HG03280 (cell line): ENCODE data around the gene ACOX3.
"Not testable (repeated sequence)": the region's sequence is repeated elsewhere in the genome, so short reads cannot be mapped to it uniquely, and the experiment has no call there.

Source experiments
- ATAC-seq: cut with Tn5 transposase; IDR thresholded peaks from one replicate; pipeline ENCODE4 v1.9.1; 2021; ENCODE audit warnings: mild to moderate bottlenecking, moderate library complexity; ENCODE audit not compliant: unreplicated experiment

The ACOX3 gene

DNA sequence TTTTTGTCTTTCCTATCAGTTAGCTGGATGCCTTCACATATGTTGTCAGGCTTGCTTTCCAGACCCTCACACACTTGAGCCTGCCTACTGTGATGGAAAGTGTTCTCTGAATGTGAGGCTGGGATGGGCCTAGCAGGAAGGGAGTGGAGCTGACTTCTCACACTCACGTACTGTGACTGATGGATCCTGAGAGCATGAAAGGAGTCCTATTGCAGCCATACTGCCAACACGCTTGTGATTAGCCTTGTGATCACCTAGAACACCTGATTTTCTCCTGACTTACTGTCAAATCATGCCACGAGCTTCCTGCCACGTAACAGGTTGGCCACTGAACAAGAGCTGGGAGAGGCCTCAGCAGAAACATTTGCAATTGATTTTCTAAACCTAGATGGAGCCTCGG, 49.9 kb downstream of the ACOX3 start:
- ATAC-seq = no peak

DNA sequence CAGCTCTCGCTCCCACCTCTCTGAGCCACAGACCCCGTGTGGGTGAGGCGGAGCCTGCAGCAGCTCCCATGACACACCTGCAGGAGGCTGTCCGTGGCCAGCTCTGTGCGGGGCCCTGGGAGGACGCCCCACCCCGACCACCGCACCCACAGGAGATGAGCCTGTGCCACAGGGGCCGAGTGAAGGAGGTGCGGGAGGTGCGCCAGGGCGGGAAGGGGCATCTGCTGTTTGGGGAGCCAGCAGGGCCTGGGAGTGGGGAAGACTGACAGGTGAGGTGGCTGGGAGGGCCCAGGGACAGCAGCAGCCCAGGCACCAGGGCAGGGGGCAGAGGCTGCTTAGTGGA, 52.0 kb downstream of the ACOX3 start:
- ATAC-seq = no peak

DNA sequence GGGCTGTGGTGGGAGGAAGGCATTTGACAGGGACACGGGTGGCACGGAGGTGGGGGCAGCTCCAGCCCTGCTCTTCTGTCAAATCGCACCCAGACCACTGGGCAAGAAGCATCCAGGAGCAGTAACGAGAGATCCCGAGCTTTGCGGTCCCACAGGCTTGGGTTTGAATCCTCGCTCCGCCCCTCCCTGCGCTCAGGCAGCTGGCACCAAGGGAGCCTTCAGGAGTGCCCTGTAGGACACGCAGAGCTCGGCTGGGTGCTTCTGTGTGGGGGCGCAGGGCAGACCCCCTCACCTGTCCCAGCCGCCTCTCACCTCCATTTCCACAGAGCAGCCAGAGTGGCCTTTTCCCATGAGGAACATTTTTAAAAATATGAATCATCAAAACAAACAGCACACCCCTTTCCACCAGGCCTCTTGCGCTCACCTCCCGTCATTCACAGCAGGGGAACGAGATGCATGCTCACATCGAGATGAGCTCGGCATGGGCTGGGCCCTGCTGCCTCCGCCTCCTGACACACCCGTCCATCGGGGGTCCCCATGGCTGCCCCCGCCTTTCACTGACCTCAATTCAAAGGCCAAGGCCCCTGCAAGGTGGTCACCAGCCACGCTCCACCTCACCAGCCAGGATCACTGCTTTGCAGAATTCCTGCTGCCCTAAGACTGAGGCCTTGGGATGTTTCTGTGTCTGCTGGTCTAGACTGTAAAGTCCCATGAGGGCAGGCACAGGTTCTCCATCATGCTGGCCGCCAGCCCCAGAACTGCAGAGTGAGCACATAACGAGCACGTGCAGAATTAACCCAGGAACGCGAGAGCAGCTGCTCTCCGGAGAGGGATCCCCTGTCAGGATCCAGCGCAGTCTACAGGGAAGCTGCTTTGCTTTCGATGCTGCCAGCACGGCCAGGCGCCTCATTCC, 52.7 kb downstream of the ACOX3 start:
- ATAC-seq = no peak

DNA sequence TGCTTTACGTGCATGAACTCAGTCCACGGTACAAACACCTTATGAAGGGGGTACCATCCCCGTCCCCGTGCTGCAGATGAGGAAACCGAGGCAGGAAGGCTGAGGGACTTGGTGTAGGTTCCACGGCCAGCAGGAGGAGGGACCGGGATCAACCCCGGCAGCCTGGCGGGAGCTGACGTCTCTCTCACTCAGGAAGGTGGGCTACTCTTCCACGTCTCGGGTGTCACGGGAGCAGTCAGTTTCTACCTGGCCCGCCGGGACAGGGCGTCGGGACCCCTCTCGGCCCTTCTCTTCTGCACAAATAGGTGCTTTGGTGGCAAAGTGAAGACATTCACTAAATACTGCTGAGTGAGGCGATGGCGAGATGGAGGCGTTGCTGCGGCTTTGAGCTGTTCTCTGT, 53.3 kb downstream of the ACOX3 start:
- no peak for ATAC-seq

DNA sequence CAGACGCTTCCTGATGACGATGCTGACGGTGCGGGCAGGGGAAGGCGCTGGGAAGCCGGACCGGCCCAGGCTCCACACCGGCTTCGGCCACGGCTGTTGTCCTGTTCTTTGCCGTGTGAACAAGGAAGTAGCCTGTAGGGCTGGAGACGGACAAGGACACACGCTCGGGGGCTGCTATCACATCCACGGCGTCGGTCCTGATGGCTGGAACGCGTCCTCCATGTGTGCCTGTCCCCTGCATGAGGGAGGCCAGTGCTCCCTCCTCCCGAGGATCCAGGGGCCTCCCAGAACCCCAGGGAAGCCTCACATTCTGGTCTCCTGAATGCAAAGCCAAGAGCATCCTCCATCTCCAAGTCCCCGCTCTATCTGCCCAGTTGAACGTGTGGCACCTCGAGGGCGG, 53.8 kb downstream of the ACOX3 start:
- ATAC-seq = no peak

DNA sequence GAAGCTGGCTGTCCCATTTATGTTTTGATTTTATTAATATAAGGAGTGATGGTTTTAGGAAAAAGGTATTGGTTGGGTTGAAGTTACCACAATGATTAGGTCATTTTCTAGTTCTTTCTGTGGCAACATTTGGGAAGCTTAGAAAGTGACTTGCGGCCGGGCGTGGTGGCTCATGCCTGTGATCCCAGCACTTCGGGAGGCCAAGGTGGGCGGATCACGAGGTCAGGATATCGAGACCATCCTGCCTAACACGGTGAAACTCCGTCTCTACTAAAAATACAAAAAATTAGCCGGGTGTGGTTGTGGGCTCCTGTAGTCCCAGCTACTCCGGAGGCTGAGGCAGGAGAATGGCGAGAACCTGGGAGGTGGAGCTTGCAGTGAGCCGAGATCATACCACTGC, 54.4 kb downstream of the ACOX3 start:
- not testable (repeated sequence) for ATAC-seq

DNA sequence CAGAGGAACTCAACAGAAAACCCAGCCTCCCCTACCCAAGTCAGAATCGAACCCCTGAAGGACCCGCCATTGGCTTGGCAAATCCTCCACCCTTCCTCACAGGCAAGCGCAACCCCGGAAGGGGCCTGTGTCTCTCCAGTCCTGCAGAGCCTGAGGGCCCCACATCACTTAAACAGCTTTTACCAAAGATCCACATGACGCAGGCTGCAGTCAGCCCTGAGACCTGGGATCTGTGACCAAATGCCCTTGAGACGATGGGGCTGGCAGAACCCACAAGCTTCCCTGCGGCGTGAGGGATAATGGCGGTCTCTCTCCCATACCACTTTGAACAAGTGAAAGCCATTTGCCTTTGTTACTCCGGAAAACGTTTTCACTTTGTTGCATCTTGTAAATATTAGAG, 54.9 kb downstream of the ACOX3 start:
- no peak for ATAC-seq

DNA sequence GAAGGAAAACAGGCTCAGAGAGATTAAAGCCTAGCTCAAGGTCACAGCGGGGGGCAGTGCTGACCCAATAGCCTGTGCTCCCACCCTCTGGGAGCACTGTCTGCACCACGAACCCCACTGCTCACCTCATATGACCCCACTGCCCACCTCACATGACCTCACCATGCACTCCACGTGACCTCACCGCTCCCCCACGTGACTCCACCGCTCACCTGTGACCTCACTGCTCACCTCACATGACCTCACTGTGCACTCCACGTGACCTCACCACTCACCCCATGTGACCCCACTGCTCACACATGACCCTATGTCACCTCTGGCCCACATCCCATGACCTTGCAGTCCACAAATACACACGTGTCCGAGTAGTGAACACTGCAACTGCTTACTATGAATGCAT, 55.4 kb downstream of the ACOX3 start:
- ATAC-seq = no peak

DNA sequence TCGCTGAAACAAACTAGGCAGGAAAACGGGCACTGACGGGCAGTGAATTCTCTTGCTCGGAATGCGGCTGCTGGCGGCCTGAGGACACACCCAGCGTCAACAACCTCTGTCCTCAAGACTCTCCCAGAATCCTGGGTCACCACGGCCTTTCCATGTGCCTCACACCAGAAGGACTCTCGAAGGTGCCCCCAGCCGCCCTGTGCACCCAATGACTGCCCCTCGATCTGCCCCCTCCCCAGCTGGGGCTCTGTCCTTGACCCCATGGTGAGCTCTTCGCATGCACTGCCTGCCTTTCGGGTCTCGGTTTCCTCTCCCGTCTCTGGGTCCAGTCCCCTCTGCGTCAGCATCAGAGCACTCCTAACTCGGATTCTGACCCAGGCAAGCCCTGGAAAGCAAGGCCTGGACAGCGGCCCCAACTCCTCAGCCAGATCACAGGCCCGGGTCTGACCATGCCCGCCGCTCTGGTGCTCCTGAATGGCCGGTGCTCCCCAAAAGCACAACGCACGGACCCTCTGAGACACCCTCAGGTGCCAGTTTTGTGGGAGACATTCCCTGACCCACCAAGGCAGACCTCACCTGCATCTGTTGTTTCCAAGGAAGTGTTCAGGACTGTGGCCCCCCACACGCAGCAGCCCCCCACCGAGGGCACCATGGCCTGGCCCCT, 56.0 kb downstream of the ACOX3 start:
- no peak for ATAC-seq

DNA sequence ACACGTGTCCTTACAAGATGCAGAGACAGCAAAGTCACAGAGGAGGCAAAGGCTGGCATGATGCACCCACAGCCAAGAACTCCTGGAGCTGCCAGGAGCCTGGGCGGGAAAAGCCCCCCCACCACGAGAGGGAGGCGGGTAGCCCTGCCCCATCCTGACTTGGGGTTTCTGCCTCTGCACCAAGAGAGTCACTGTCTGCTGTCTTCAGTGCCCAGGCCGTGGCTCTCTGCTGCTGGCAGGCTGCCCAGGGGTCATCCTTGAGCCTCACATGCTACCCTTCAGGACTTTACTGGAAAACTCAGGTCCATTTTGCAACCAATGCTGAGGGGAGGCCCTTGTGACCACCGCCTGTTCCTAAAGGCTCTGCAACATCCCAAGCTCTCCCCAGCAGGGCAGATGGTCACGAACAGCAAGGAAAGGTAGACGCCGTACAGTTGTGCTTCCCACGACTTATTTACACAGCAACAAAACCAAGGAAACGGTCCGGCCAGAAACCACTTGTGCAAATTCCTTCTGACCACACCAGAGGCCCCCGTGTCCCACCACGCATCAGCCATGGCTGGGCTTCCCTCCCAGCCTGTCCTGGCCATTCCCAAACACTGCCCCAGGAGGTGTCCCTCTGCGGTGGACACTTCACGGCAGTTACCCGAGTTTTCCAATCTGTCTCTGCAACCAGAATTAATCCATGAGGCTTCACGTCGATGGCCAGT, 56.9 kb downstream of the ACOX3 start:
- no peak for ATAC-seq

DNA sequence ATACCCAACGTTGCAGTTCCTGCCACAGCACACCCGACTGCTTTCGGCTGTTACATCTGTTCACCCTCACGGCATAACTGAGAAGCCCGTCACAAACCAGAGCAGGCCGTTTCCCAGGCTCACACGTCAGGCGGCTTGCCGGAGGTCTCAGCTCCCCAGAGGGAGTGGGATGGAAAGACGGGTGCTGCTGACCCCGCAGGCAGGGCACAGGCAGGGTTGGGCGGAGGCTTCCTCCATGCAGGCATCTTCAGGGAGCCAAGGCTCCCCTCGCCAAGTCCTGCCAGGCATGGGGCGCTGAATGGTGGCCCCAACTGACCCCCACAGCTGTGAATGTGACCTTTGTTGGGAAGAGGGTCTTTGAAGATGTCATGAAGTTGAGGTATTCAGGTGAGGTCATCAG, 57.5 kb downstream of the ACOX3 start:
- ATAC-seq = no peak

DNA sequence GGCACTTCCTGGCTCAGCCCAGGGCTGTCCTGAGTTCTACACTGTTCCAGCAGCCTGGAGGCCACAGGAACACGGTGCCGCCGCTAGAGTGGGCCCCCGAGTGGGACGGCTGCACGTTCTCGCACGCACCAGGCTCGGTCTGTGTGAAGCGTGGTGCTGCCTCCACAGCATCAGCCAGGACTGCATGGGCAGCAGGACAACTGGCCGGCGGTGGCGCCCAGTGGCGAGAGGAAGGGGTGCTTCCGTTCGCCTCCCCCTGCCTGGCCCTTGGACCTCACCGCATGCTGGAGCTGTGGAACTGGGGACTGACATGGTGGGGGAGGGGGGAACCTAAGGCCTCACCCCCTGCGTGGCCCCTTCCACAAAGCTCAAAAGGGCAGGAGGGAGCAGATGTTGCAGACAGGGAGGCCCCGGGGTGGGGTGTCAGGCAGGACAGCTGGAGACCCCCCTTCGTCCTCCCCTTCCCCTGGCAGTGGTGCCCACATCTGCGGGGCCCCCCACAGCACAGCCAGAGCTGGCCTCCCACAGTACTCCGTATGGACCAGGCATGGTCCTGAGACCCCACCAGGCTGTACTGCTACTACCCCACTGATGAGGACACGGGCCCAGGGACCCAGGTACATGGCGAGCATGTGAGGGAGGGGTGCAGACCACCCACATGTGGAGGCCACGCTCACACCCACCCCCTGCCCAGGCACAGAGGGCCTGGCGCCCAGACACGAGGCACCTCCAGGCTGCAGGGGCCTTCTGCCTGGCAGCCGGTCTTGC, 58.5 kb downstream of the ACOX3 start:
- ATAC-seq = no peak

DNA sequence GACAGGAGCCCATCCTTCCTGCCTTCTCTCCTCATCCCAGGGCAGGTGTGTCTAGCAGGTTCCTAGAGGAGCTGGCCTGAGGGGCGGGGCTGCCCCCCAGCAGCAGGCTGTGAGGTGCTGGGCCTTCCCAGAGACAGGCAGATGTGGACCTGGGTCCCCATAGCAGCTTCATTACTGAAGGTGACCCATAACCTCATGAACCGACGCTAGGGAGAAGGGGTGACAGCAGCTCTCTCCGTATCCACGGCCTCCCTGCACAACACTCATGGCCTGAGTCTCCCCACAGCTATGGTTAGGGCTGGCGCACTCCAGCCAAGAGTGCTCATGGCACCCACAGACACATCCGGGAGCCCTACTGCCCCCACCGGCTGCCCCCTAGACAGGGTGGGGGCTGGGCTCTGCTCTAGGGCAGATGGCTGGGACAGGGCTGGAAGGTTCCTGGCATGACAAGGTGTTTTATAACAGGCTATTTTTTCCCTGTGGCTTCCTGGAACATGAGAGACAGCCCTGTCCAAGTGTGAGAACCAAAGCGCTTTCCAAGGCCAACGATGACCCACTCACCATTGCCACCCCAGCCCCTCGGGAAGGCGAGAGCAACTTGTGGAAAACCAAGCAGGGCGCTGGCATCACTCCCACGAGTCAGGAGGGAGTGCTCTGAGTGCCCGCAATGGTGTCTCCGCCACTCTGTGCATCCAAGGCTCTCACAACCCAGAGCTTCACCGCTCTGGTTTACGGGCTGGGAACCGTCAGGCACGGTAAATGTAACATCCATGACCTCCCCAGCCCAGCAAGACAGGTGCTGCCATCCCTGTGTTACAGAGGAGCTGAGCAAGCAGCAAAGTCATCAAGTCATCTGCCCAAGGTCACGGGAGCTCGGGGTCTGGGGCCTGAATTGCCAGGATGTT, 59.8 kb downstream of the ACOX3 start:
- ATAC-seq = no peak

DNA sequence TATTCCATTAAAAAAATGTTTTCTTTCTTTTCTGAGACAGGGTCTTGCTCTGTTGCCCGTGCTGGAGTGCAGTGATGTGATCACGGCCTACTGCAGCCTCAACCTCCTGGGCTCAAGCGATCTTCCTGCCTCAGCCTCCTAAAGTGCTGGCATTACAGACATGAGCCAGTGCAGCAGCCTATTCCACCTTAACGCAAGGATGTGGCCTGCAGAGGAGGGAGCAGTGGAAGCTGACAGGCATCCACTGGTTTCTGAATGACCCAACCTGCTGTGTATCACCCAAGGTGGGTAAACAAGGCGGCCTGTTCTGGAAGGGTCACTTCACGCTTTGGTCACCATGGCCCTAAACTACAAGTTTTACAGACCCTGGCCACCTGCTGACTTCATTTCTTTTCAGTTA, 60.8 kb downstream of the ACOX3 start:
- ATAC-seq = no peak

DNA sequence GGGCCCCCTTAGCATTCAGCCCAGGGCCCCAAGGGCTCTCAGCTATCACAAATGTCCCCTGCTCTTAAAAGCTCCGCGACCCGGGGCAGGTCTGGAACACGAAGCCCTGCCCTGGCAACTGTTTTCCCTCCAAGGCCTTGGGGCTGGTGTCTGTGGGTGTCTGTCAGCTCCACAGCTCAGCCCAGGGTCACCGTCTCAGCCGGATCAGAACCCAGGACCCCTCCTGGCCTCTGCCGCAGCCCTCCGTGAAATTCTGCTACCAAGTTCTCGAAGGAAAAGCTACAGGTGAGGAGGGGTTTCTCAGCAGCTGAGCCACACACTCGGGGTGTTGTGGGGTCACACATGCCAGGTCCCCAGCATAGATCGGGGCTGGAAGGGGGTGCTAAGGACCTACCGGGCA, 61.2 kb downstream of the ACOX3 start:
- ATAC-seq = no peak

DNA sequence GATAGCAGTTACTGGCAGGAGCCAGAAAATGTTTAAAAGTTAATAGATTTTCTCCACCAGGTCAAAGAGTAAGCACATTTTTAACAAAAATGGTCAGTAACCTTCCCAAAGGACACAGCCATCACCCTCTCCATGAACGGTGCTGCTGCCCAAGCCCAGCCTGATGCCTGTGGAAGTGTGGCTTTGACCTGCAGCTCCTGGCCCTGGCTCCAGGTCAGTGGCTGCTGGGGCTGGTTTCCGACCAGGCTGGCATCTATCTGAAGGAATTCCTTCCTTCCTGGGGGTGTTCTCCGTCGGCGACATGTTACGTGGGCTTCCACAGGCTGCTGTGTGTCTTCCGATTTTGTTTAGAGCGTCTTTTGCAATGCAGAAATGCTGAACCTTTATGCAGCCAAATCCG, 61.7 kb downstream of the ACOX3 start:
- ATAC-seq = no peak

DNA sequence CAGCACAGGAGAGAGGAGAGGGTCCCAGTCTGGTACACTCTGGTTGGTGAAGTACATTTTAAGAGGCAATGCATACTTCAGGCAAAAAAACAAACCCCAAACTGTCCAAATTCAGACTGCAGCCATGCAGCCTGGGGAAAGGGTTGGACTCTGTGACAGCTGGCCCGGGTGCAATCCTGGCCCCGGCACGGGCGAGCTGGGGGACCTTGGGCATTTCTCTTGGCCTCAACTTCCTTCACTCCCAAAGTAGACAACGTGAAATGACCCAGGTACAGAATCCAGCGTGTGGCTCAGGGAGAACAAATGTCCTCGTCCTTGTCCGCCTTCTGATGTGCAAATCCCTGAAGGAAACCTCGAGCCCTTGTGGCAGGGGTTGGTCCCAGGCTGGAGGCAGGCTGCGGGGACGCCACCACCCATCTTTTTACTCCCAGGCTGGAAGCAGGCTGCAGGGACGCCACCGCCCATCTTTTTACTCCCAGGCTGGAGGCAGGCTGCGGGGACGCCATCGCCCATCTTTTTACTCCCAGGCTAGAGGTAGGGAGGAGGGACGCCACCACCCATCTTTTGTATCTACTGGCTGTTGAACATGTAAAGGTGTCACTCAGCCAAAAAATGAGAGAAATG, 62.3 kb downstream of the ACOX3 start:
- no peak for ATAC-seq

DNA sequence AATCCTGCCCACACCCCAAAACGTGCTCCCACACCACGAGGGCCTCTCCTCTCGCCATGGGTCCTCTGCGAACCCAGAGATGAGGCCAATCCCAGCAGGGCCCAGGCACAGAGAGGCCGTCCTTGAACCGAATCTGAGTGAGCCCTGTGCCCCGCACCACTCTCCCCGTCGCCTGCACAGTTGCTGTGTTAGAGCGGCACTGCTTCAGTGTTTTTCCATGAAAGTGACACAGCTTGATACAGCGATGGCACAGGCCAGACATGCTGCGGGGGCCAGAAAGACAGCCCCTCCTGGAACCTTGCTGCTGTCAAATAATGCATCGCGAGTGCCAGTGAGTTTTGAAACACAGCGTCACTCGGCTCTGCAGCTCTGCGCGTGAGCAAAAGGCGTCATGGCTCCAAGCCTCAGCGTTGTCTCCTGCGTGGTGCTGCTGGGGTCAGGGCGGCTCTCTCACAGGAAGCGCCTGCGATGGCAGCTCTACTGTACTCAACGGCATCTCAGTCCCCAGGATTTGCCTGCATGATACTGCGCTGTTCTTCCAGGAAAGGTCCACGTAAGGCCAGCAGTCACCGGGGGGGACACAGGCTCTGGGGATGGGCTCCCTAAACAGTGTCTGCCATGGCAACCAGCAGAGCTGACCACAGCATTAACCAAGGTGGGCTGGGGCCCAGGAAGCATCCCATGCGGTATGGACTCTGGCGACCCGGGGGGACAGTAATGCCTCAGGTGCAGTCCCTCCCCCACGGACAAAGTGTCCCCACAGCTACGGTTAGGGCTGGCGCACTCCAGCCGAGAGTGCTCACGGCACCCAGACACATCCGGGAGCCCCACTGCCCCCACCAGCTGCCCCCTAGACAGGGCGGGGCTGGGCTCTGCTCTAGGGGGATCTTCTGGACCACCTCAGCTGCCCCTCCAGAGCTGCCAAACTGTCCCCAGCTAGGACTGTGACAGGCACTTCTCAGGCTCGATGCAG, 63.1 kb downstream of the ACOX3 start:
- no peak for ATAC-seq
